Parathyroid adenoma (tissue), 2 donors: ENCODE results near the gene AMPD3.

Experiments used
- H2AFZ ChIP-seq: fragments of 300-600 bp; sonication (generic); one replicate; pipeline ENCODE4 v1.7.0; 2017; ENCODE audit warnings: antibody characterized with exemption, mild to moderate bottlenecking
- H3K27ac ChIP-seq: fragments of 300-600 bp; sonication (generic); one replicate; pipeline ENCODE4 v1.7.0; 2017
- H3K27me3 ChIP-seq: fragments of 300-600 bp; sonication (generic); one replicate; pipeline ENCODE4 v1.7.0; 2017; ENCODE audit warnings: low read length; ENCODE audit not compliant: control insufficient read depth, insufficient read depth
- H3K36me3 ChIP-seq: fragments of 300-600 bp; sonication (generic); one replicate; pipeline ENCODE4 v1.7.0; 2017; ENCODE audit warnings: low read length; ENCODE audit not compliant: control insufficient read depth, insufficient read depth
- H3K4me1 ChIP-seq: fragments of 300-600 bp; sonication (generic); one replicate; pipeline ENCODE4 v1.7.0; 2017; ENCODE audit warnings: control low read depth
- H3K4me2 ChIP-seq: fragments of 300-600 bp; sonication (generic); one replicate; pipeline ENCODE4 v1.7.0; 2017; ENCODE audit warnings: low read length
- H3K4me3 ChIP-seq: fragments of 300-600 bp; sonication (generic); one replicate; pipeline ENCODE4 v1.7.0; 2017; ENCODE audit warnings: low read depth, low read length
- H3K79me2 ChIP-seq: fragments of 300-600 bp; sonication (generic); one replicate; pipeline ENCODE4 v1.7.0; 2017; ENCODE audit warnings: control low read depth
- H3K9ac ChIP-seq: fragments of 300-600 bp; sonication (generic); one replicate; pipeline ENCODE4 v1.7.0; 2017; ENCODE audit warnings: mild to moderate bottlenecking
- H3K9me3 ChIP-seq: fragments of 300-600 bp; sonication (generic); one replicate; pipeline ENCODE4 v1.7.0; 2017; ENCODE audit warnings: low read length; ENCODE audit not compliant: control insufficient read depth
- CTCF ChIP-seq: fragments of 300-600 bp; sonication (generic); IDR thresholded peaks from one replicate; pipeline ENCODE4 v1.7.0; 2017; ENCODE audit warnings: antibody characterized with exemption, mild to moderate bottlenecking
- donor health status: primary hyperparathyroidism.

The AMPD3 gene

DNA sequence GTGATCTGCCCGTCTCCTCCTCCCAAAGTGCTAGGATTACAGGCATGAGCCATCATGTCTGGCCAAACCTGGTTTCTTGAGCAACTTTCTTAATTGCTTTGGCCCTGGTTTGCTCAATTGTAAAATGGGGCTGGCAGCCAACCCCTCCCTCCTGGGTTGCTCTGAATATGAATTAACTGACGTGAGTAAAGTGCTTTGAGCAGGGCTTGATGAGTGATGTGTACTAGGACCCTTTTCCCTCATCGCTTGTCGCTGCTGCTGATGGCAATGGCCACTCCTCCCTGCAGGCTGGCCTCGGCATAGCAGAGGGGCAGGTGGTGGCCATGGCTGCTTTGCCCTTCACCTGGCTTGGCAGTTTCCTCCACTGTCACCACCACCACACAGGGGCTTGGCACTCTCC is 44.4 kb downstream of the AMPD3 start:
- H3K4me3 ChIP-seq = no peak overlapping the region
- no peaks in the 10 kb centered on the region for H3K9me3 ChIP-seq
- H3K79me2 ChIP-seq = peaks cover 2% of the 10 kb centered on the region
- H3K9ac ChIP-seq = no peak overlapping the region
- TF ChIP-seq CTCF = no peak
- no peak overlapping the region for H2AFZ ChIP-seq
- H3K4me1 ChIP-seq = no peaks in the 10 kb centered on the region
- no peaks in the 10 kb centered on the region for H3K36me3 ChIP-seq
- no peak overlapping the region for H3K4me2 ChIP-seq
- no peak overlapping the region for H3K27ac ChIP-seq
- no peaks in the 10 kb centered on the region for H3K27me3 ChIP-seq

- Histone ChIP-seq H3K9me3 (no peaks in the 10 kb centered on the region), H3K27me3 (no peaks in the 10 kb centered on the region), H3K4me2 (no peak overlapping the region), H2AFZ (no peak overlapping the region), H3K4me3 (no peak overlapping the region), H3K4me1 (no peaks in the 10 kb centered on the region), H3K27ac (no peak overlapping the region), H3K79me2 (peaks cover 2% of the 10 kb centered on the region), H3K36me3 (no peaks in the 10 kb centered on the region), H3K9ac (no peak overlapping the region)
- no peak for TF ChIP-seq CTCF
Measured at GRCh38 chr11:10499874-10500601, 45.0 kb downstream of the AMPD3 start.

DNA sequence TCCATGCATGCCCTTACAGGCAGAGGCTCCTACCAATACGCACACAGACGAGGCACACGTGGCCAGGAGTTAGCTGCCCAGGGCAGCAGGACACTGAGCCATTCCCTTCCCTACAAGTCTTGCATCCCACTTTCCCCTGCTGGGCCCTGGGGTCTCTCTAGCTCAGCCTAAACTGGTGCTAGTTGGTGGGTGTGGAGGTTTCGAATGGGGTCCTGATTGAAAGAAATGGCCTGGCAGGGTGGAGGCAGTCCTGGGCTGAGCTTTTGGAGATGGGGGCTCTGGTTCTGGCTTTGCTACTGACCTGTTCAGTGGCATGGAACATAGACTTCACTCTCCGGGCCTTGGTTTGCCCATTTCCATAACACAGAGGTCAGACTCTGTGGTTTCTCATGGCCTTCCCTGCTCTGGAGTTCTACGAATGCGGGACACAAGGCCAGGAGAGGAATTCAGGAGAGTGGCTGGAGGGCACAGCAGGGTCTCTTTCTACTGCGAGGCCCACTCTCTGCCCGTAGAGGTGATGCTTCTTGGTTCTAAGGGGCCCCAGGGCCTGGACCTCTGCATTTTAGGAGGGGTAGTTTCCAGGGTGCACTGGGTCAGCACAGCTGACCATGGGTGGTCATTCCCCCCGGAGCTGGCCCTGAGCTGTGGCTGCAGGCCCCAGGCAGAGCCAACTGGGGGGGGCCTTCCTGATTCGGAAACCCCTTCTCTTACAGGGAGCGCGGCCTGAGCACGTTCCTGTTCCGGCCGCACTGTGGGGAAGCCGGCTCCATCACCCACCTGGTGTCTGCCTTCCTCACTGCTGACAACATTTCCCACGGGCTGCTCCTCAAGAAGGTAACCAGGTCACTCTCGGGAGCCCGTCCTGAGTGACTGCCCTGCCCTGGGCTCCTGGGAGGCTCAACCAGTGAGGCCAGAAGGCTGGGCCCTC is 46.0 kb downstream of the AMPD3 start:
- H3K27me3 ChIP-seq = no peaks in the 10 kb centered on the region
- H3K9ac ChIP-seq = no peak overlapping the region
- peaks cover 2% of the 10 kb centered on the region for H3K79me2 ChIP-seq
- H3K4me3 ChIP-seq = no peak overlapping the region
- no peak for TF ChIP-seq CTCF
- H3K36me3 ChIP-seq = no peaks in the 10 kb centered on the region
- H3K27ac ChIP-seq = no peak overlapping the region
- no peaks in the 10 kb centered on the region for H3K9me3 ChIP-seq
- H3K4me1 ChIP-seq = no peaks in the 10 kb centered on the region
- no peak overlapping the region for H3K4me2 ChIP-seq
- H2AFZ ChIP-seq = no peak overlapping the region

DNA sequence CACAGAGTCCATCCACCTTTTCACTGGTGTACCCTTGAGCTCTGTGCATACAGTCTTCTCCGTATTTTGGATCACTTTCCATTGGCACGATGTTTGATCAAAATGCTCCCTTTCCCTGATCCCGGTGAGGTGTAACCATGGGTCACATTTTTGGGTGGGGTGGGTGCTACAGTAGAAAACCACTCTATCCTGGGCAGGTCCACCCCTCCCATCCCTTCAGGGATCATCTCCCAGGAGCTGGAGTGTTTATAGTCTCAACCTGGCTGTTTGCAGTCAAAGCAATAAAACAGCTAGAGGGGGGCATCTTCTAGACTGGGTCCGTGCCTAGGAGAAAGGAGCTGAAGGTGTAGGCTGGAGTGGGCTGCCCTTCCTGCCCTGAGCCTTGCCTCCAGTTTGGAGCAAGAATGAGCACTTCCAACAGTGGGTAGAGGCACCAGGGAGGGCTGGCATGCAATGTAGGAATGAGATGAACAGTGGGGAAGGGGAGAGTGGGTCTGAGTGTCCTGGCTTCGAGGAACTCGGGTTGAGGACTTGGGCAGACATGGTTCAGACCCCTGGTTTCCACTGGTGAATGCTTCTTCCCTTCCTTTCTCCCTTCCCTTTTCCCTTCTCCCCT is 47.1 kb downstream of the AMPD3 start:
- no peaks in the 10 kb centered on the region for H3K4me1 ChIP-seq
- H3K4me2 ChIP-seq = no peak overlapping the region
- no peak overlapping the region for H3K27ac ChIP-seq
- H3K27me3 ChIP-seq = no peaks in the 10 kb centered on the region
- no peaks in the 10 kb centered on the region for H3K36me3 ChIP-seq
- H3K9ac ChIP-seq = no peak overlapping the region
- H2AFZ ChIP-seq = no peak overlapping the region
- H3K9me3 ChIP-seq = no peaks in the 10 kb centered on the region
- no peak for TF ChIP-seq CTCF
- no peak overlapping the region for H3K4me3 ChIP-seq
- peaks cover 2% of the 10 kb centered on the region for H3K79me2 ChIP-seq
